ENCODE results near the gene MED13L.

MED13L gene

GRCh38 chr12:116055895-116056607, 221.4 kb downstream of the MED13L start:
- ATAC-seq = no peak
- TF ChIP-seq RARB (CRISPR knock-in tag; IDR thresholded peaks at IDR 0.05) (no peak), ZFP30 (CRISPR knock-in tag; IDR thresholded peaks at IDR 0.05) (no peak), GLIS3 (CRISPR knock-in tag; IDR thresholded peaks at IDR 0.05) (no peak), ZC3H10 (CRISPR knock-in tag; IDR thresholded peaks at IDR 0.05) (no peak), ZFP3 (CRISPR knock-in tag; IDR thresholded peaks at IDR 0.05) (no peak), OSR1 (CRISPR knock-in tag; IDR thresholded peaks at IDR 0.05) (no peak), ISL1 (CRISPR knock-in tag; IDR thresholded peaks at IDR 0.05) (no peak), ARNTL (CRISPR knock-in tag; IDR thresholded peaks at IDR 0.05; ENCODE audit: borderline replicate concordance, low read depth) (no peak), CREB5 (CRISPR knock-in tag; IDR thresholded peaks at IDR 0.05; ENCODE audit: low read depth) (no peak), CSDC2 (CRISPR knock-in tag; IDR thresholded peaks at IDR 0.05) (no peak)

- no peak for ATAC-seq
- TF ChIP-seq CSRNP3 (CRISPR knock-in tag; IDR thresholded peaks at IDR 0.05) (no peak), ZFP3 (CRISPR knock-in tag; IDR thresholded peaks at IDR 0.05) (no peak), ISL1 (CRISPR knock-in tag; IDR thresholded peaks at IDR 0.05) (no peak)
These were observed 223.2 kb downstream of the MED13L start for GRCh38 chr12:116054280-116054679.

GRCh38 chr12:116053479-116054200, 223.9 kb downstream of the MED13L start:
- ATAC-seq = peak; percentile 48

GRCh38 chr12:116050275-116050674, 227.2 kb downstream of the MED13L start:
- no peak for TF ChIP-seq TOX (CRISPR knock-in tag; IDR thresholded peaks at IDR 0.05; ENCODE audit: borderline replicate concordance)
- no peak for ATAC-seq

More at GRCh38 chr12:116053479-116054200, 223.9 kb downstream of the MED13L start:
- TF ChIP-seq ESRRG (CRISPR knock-in tag; IDR thresholded peaks at IDR 0.05) (no peak), ZFP30 (CRISPR knock-in tag; IDR thresholded peaks at IDR 0.05) (no peak)

GRCh38 chr12:116048879-116049278, 228.6 kb downstream of the MED13L start:
- ATAC-seq = peak; percentile 31; the same call in 2 of the 3 replicates
- no peak for TF ChIP-seq ZFP30 (CRISPR knock-in tag; IDR thresholded peaks at IDR 0.05)
- no peak for TF ChIP-seq PPARA (CRISPR knock-in tag; IDR thresholded peaks at IDR 0.05; ENCODE audit: borderline replicate concordance)
- TF ChIP-seq ZC3H10 (CRISPR knock-in tag; IDR thresholded peaks at IDR 0.05) = no peak
- TF ChIP-seq ZNF70 (CRISPR knock-in tag; IDR thresholded peaks at IDR 0.05) = no peak
- no peak for TF ChIP-seq PATZ1 (CRISPR knock-in tag; IDR thresholded peaks at IDR 0.05; ENCODE audit: borderline replicate concordance)
- TF ChIP-seq BACH2 (CRISPR knock-in tag; IDR thresholded peaks at IDR 0.05; ENCODE audit: borderline replicate concordance) = no peak
- TF ChIP-seq ARNTL (CRISPR knock-in tag; IDR thresholded peaks at IDR 0.05; ENCODE audit: borderline replicate concordance, low read depth) = no peak

GRCh38 chr12:116046039-116046438, 231.5 kb downstream of the MED13L start:
- no peak for ATAC-seq
- TF ChIP-seq POU6F1 (CRISPR knock-in tag; IDR thresholded peaks at IDR 0.05; ENCODE audit: borderline replicate concordance, low read depth) (no peak), TCF4 (CRISPR knock-in tag; IDR thresholded peaks at IDR 0.05; ENCODE audit: borderline replicate concordance) (no peak), PPARA (CRISPR knock-in tag; IDR thresholded peaks at IDR 0.05; ENCODE audit: borderline replicate concordance) (no peak), SNAI2 (CRISPR knock-in tag; IDR thresholded peaks at IDR 0.05) (no peak), BACH2 (CRISPR knock-in tag; IDR thresholded peaks at IDR 0.05; ENCODE audit: borderline replicate concordance) (no peak), ARNTL (CRISPR knock-in tag; IDR thresholded peaks at IDR 0.05; ENCODE audit: borderline replicate concordance, low read depth) (no peak), ZNF565 (CRISPR knock-in tag; conservative IDR thresholded peaks at IDR 0.05; ENCODE audit: low read depth) (no peak), ZFP3 (CRISPR knock-in tag; IDR thresholded peaks at IDR 0.05) (no peak), ZFP30 (CRISPR knock-in tag; IDR thresholded peaks at IDR 0.05) (no peak), TOX (CRISPR knock-in tag; IDR thresholded peaks at IDR 0.05; ENCODE audit: borderline replicate concordance) (no peak), CREB5 (CRISPR knock-in tag; IDR thresholded peaks at IDR 0.05; ENCODE audit: low read depth) (no peak), RARB (CRISPR knock-in tag; IDR thresholded peaks at IDR 0.05) (no peak), ISL1 (CRISPR knock-in tag; IDR thresholded peaks at IDR 0.05) (no peak), ZNF8 (CRISPR knock-in tag; IDR thresholded peaks at IDR 0.05) (no peak), ZC3H10 (CRISPR knock-in tag; IDR thresholded peaks at IDR 0.05) (no peak)
